Lung (tissue), 12 donors: Measurements from ENCODE around the gene GSK3A. TPM values are rescaled to one million over a fixed set of nuclear protein-coding genes. Genes with fewer than 3 reads are reported as not detected.

Source experiments
- ATAC-seq: fragments of 200-7000 bp; cut with Tn5 transposase; one replicate; pipeline ENCODE4 v1.9.1; 2020; ENCODE audit warnings: moderate number of reproducible peaks; ENCODE audit not compliant: insufficient read depth, low FRiP score
- DNase-seq, 3 donors: peaks; one replicate each; pipeline ENCODE4 v3.0.0-alpha.2; 2013 to 2017
- H3K27ac ChIP-seq, 2 donors: one replicate each; pipeline ENCODE4 v1.5.1; 2013; ENCODE audit warnings: mild to moderate bottlenecking in 2 of 2, moderate library complexity in 2 of 2, control low read depth in 1 of 2, inconsistent platforms in 1 of 2, low read depth in 1 of 2, low read length in 1 of 2
- H3K27me3 ChIP-seq, 3 donors: one replicate each; pipeline ENCODE4 v1.5.1; 2013; ENCODE audit warnings: low read length in 2 of 3; ENCODE audit not compliant: control insufficient read depth in 3 of 3, insufficient read depth in 3 of 3
- H3K36me3 ChIP-seq, 4 donors: one replicate each; pipeline ENCODE4 v1.5.1; 2013; ENCODE audit warnings: low read length in 4 of 4, mild to moderate bottlenecking in 1 of 4, moderate library complexity in 1 of 4; ENCODE audit not compliant: control insufficient read depth in 4 of 4, insufficient read depth in 4 of 4
- H3K4me1 ChIP-seq, 5 donors: one replicate each; pipeline ENCODE4 v1.5.1; 2013; ENCODE audit warnings: low read length in 5 of 5, mild to moderate bottlenecking in 2 of 5, moderate library complexity in 1 of 5; ENCODE audit not compliant: control insufficient read depth in 5 of 5, insufficient read depth in 5 of 5
- H3K4me3 ChIP-seq: one replicate; pipeline ENCODE4 v1.5.1; 2013; ENCODE audit warnings: mild to moderate bottlenecking, control low read depth, moderate library complexity
- H3K9ac ChIP-seq, 2 donors: one replicate each; pipeline ENCODE4 v1.5.1; 2013; ENCODE audit warnings: low read length in 2 of 2, control low read depth in 1 of 2; ENCODE audit not compliant: insufficient read depth in 1 of 2
- H3K9me3 ChIP-seq, 4 donors: one replicate each; pipeline ENCODE4 v1.5.1; 2013; ENCODE audit warnings: low read length in 3 of 4, mild to moderate bottlenecking in 1 of 4, moderate library complexity in 1 of 4; ENCODE audit not compliant: control insufficient read depth in 4 of 4, insufficient read depth in 3 of 4
- CTCF ChIP-seq: IDR thresholded peaks from 2 replicates; pipeline ENCODE4 v1.5.1; 2012; ENCODE audit warnings: mild to moderate bottlenecking; ENCODE audit errors: control extremely low read depth, extremely low read depth
- WGBS, 2 donors: extraction: QIAGEN DNeasy Blood & Tissue Kit; methylation state at CpG; one replicate each; pipeline ENCODE4 v1.1.7; 2013; 5-methylcytosine and 5-hydroxymethylcytosine counted together
- polyA plus RNA-seq, 2 donors: library from polyadenylated mRNA; stranded (reverse); fragments of 200-250 nt; gene quantifications; one replicate each; pipeline ENCODE4 v1.2.1, GENCODE V29; 2013
- total RNA-seq, 2 donors: library from RNA; depleted of rRNA in 1 of 2; stranded (reverse); fragments of >200 nt in 1 of 2; gene quantifications; one replicate each; pipeline ENCODE4 v1.2.1, GENCODE V29; 2014 to 2021
- donor health status: control.
- donor health status: control.
- donor health status: Bipolar disorder and iron deficiency.
- donor health status: healthy.
- donor health status: DM: yes; HTN: yes; CAD: no.

GSK3A gene
- total and polyA plus RNA-seq, 4 donors, result 23.7 to 54.2 (median 46.2) TPM

- Histone ChIP-seq H3K9me3 (no peaks in the 10 kb centered on the region), H3K27me3 (no peaks in the 10 kb centered on the region), H3K9ac (no peak overlapping the region), H3K4me3 (no peak overlapping the region), H3K4me1 (peaks cover 0 to under 1% (median 0%) of the 10 kb centered on the region in 5 donors), H3K27ac (no peak overlapping the region), H3K36me3 (peaks cover 9 to 62% (median 48%) of the 10 kb centered on the region in 4 donors)
- ATAC-seq (no peak), DNase-seq (no peak)
- WGBS, 2 donors, result 88 to 90% methylated on average over 5 of the region's 5 CpGs
- TF ChIP-seq CTCF, result no peak
Measured at GRCh38 chr19:42235181-42235580, 7.2 kb downstream of the GSK3A start.

- no peak for ATAC-seq
- DNase-seq, result no peak
- Histone ChIP-seq H3K27ac (no peak overlapping the region), H3K4me3 (no peak overlapping the region), H3K9ac (no peak overlapping the region), H3K9me3 (no peaks in the 10 kb centered on the region), H3K36me3 (peaks cover 9 to 68% (median 51%) of the 10 kb centered on the region in 4 donors), H3K4me1 (no peaks in the 10 kb centered on the region), H3K27me3 (no peaks in the 10 kb centered on the region)
- TF ChIP-seq CTCF, result no peak
- 94% methylated on average over 11 of the region's 11 CpGs for WGBS, 2 donors
Measured at GRCh38 chr19:42234364-42234763, 8.0 kb downstream of the GSK3A start.

- H3K27ac ChIP-seq, result no peak overlapping the region
- WGBS, 2 donors, result 91 to 95% methylated on average over 6 of the region's 6 CpGs
Measured at GRCh38 chr19:42233678-42234292, 8.6 kb downstream of the GSK3A start.

More at GRCh38 chr19:42233678-42234292, 8.6 kb downstream of the GSK3A start:
- Histone ChIP-seq H3K36me3 (peaks cover 9 to 69% (median 53%) of the 10 kb centered on the region in 4 donors), H3K9me3 (no peaks in the 10 kb centered on the region), H3K4me3 (no peak overlapping the region), H3K27me3 (no peaks in the 10 kb centered on the region), H3K4me1 (no peaks in the 10 kb centered on the region), H3K9ac (no peak overlapping the region)
- no peak for TF ChIP-seq CTCF
- ATAC-seq, result no peak
- DNase-seq, result no peak
